Naive B cell (primary cell): ENCODE data around the gene GMDS. TPM values are rescaled to one million over a fixed set of nuclear protein-coding genes. Genes with fewer than 3 reads are reported as not detected.
"Not testable (repeated sequence)": the region's sequence is repeated elsewhere in the genome, so short reads cannot be mapped to it uniquely, and the experiment has no call there.

Source experiments
- ATAC-seq, 2 donors: fragments of 150-1000 bp; cut with Tn5 transposase; 2 replicates each; pipeline ENCODE4 v1.10.0; 2021; ENCODE audit warnings: low read depth in 2 of 2, mild to moderate bottlenecking in 2 of 2, moderate library complexity in 2 of 2
- DNase-seq: peaks from one replicate; pipeline ENCODE4 v3.0.0; 2022
- H3K27ac Mint-ChIP-seq, 6 donors: one replicate each; pipeline ENCODE4 v1.8.0; 2020 to 2022; ENCODE audit warnings: mild to moderate bottlenecking in 6 of 6, mixed read lengths in 6 of 6, moderate library complexity in 5 of 6, inconsistent platforms in 2 of 6
- H3K27me3 Mint-ChIP-seq, 3 donors: one replicate each; pipeline ENCODE4 v1.8.0; 2021 to 2022; ENCODE audit warnings: mixed read lengths in 3 of 3, mild to moderate bottlenecking in 1 of 3
- H3K36me3 Mint-ChIP-seq, 2 donors: one replicate each; pipeline ENCODE4 v1.8.0; 2020 to 2022; ENCODE audit warnings: mixed read lengths in 2 of 2, inconsistent platforms in 1 of 2, mild to moderate bottlenecking in 1 of 2
- H3K4me1 Mint-ChIP-seq, 3 donors: one replicate each; pipeline ENCODE4 v1.8.0; 2020 to 2022; ENCODE audit warnings: mixed read lengths in 3 of 3, inconsistent platforms in 1 of 3, mild to moderate bottlenecking in 1 of 3, moderate library complexity in 1 of 3
- H3K4me3 Mint-ChIP-seq, 8 donors: one replicate each; pipeline ENCODE4 v1.8.0; 2020 to 2022; ENCODE audit warnings: mild to moderate bottlenecking in 8 of 8, mixed read lengths in 8 of 8, moderate library complexity in 8 of 8, inconsistent platforms in 2 of 8
- H3K9me3 Mint-ChIP-seq, 7 donors: one replicate each; pipeline ENCODE4 v1.8.0; 2020 to 2022; ENCODE audit warnings: mixed read lengths in 7 of 7, mild to moderate bottlenecking in 5 of 7, inconsistent platforms in 2 of 7, moderate library complexity in 1 of 7
- polyA plus RNA-seq, 6 donors: library from polyadenylated mRNA; unstranded; fragments of 300-500 nt; fragmentation: Illumina TruSeq; gene quantifications; one replicate each; pipeline ENCODE4 v1.2.3, GENCODE V29; 2021; ENCODE audit warnings: low read depth in 6 of 6

Gene GMDS
- polyA plus RNA-seq, 6 donors from 2014 or later, result 12.7 to 23.3 (median 14.7) TPM

- H3K27ac Mint-ChIP-seq, DNase-seq, H3K4me3 Mint-ChIP-seq, ATAC-seq, H3K4me1 Mint-ChIP-seq, H3K27me3 Mint-ChIP-seq: not testable (repeated sequence)
- peaks cover 0 to 13% (median 9%) of the 10 kb centered on the region in 7 donors for H3K9me3 Mint-ChIP-seq
- peaks cover 15 to 16% of the 10 kb centered on the region in 2 donors for H3K36me3 Mint-ChIP-seq
Observed at GRCh38 chr6:1690656-1691055, 554.7 kb downstream of the GMDS start.

GRCh38 chr6:1689141-1689540 is 556.3 kb downstream of the GMDS start:
- Mint-ChIP-seq H3K27ac (no peak overlapping the region), H3K36me3 (peaks cover 15 to 16% of the 10 kb centered on the region in 2 donors), H3K9me3 (peaks cover 0 to 13% (median 9%) of the 10 kb centered on the region in 7 donors), H3K4me1 (no peaks in the 10 kb centered on the region), H3K27me3 (no peaks in the 10 kb centered on the region), H3K4me3 (no peak overlapping the region)
- DNase-seq (no peak), ATAC-seq (no peak)

GRCh38 chr6:1688396-1688795 is 557.0 kb downstream of the GMDS start:
- peaks cover 13 to 15% of the 10 kb centered on the region in 2 donors for H3K36me3 Mint-ChIP-seq
- no peaks in the 10 kb centered on the region for H3K27me3 Mint-ChIP-seq
- no peaks in the 10 kb centered on the region for H3K4me1 Mint-ChIP-seq
- DNase-seq, result no peak
- H3K4me3 Mint-ChIP-seq, result no peak overlapping the region
- H3K9me3 Mint-ChIP-seq, result peaks cover 0 to 12% (median 9%) of the 10 kb centered on the region in 7 donors
- no peak for ATAC-seq
- no peak overlapping the region for H3K27ac Mint-ChIP-seq

GRCh38 chr6:1687402-1687801 is 558.0 kb downstream of the GMDS start:
- H3K9me3 Mint-ChIP-seq, result peaks cover 0 to 2% (median under 1%) of the 10 kb centered on the region in 7 donors
- peaks cover 3 to 5% of the 10 kb centered on the region in 2 donors for H3K36me3 Mint-ChIP-seq
- no peaks in the 10 kb centered on the region for H3K4me1 Mint-ChIP-seq
- no peak for ATAC-seq
- no peak for DNase-seq
- no peak overlapping the region for H3K4me3 Mint-ChIP-seq
- no peaks in the 10 kb centered on the region for H3K27me3 Mint-ChIP-seq
- H3K27ac Mint-ChIP-seq, result no peak overlapping the region

GRCh38 chr6:1686117-1687098 is 559.0 kb downstream of the GMDS start:
- H3K36me3 Mint-ChIP-seq, result peaks cover 0 to 3% of the 10 kb centered on the region in 2 donors
- DNase-seq (no peak), ATAC-seq (no peak)
- H3K27me3 Mint-ChIP-seq, result no peaks in the 10 kb centered on the region
- no peak overlapping the region for H3K4me3 Mint-ChIP-seq
- no peaks in the 10 kb centered on the region for H3K4me1 Mint-ChIP-seq
- peaks cover 0 to 2% (median 0%) of the 10 kb centered on the region in 7 donors for H3K9me3 Mint-ChIP-seq
- peak overlapping the region in 1 of 6 donors; percentile 40 for H3K27ac Mint-ChIP-seq

GRCh38 chr6:1679688-1680068 is 565.7 kb downstream of the GMDS start:
- H3K4me1 Mint-ChIP-seq, result no peaks in the 10 kb centered on the region
- ATAC-seq (no peak), DNase-seq (no peak)
- no peak overlapping the region for H3K27ac Mint-ChIP-seq
- H3K9me3 Mint-ChIP-seq, result peaks cover 0 to 5% (median 0%) of the 10 kb centered on the region in 7 donors
- peaks cover 0 to 11% (median 10%) of the 10 kb centered on the region in 3 donors for H3K27me3 Mint-ChIP-seq
- no peak overlapping the region for H3K4me3 Mint-ChIP-seq
- H3K36me3 Mint-ChIP-seq, result peaks cover 0 to 3% of the 10 kb centered on the region in 2 donors

GRCh38 chr6:1679031-1679687 is 566.2 kb downstream of the GMDS start:
- Mint-ChIP-seq H3K4me1 (no peaks in the 10 kb centered on the region), H3K9me3 (peaks cover 0 to 5% (median 0%) of the 10 kb centered on the region in 7 donors), H3K4me3 (no peak overlapping the region), H3K27me3 (peaks cover 0 to 13% (median 10%) of the 10 kb centered on the region in 3 donors), H3K36me3 (peaks cover 0 to 6% of the 10 kb centered on the region in 2 donors), H3K27ac (no peak overlapping the region)
- no peak for DNase-seq
- ATAC-seq, result no peak

GRCh38 chr6:1678201-1678600 is 567.2 kb downstream of the GMDS start:
- H3K27me3 Mint-ChIP-seq, result peaks cover 0 to 21% (median 14%) of the 10 kb centered on the region in 3 donors
- H3K36me3 Mint-ChIP-seq, result peaks cover 0 to 14% of the 10 kb centered on the region in 2 donors
- ATAC-seq (no peak), DNase-seq (no peak)
- H3K4me1 Mint-ChIP-seq, result no peaks in the 10 kb centered on the region
- no peak overlapping the region for H3K27ac Mint-ChIP-seq
- no peak overlapping the region for H3K4me3 Mint-ChIP-seq
- peaks cover 0 to 5% (median 0%) of the 10 kb centered on the region in 7 donors for H3K9me3 Mint-ChIP-seq

- DNase-seq, result no peak
- peaks cover 9 to 32% (median 24%) of the 10 kb centered on the region in 3 donors for H3K27me3 Mint-ChIP-seq
- ATAC-seq, result no peak
- peaks cover 0 to 11% of the 10 kb centered on the region in 2 donors for H3K36me3 Mint-ChIP-seq
- H3K27ac Mint-ChIP-seq, result no peak overlapping the region
- peaks cover 0 to 5% (median 0%) of the 10 kb centered on the region in 7 donors for H3K9me3 Mint-ChIP-seq
- H3K4me3 Mint-ChIP-seq, result no peak overlapping the region
- H3K4me1 Mint-ChIP-seq, result no peaks in the 10 kb centered on the region
Observed at GRCh38 chr6:1672379-1672778, 573.0 kb downstream of the GMDS start.

GRCh38 chr6:1670711-1671462 is 574.5 kb downstream of the GMDS start:
- no peak overlapping the region for H3K4me3 Mint-ChIP-seq
- peaks cover 0 to 2% (median 0%) of the 10 kb centered on the region in 7 donors for H3K9me3 Mint-ChIP-seq
- H3K36me3 Mint-ChIP-seq, result peaks cover 0 to 16% of the 10 kb centered on the region in 2 donors
- no peak for DNase-seq
- no peak for ATAC-seq
- H3K27ac Mint-ChIP-seq, result peak overlapping the region in 1 of 6 donors; percentile 62
- H3K27me3 Mint-ChIP-seq, result peaks cover 9 to 27% (median 22%) of the 10 kb centered on the region in 3 donors
- H3K4me1 Mint-ChIP-seq, result peaks cover 4 to 8% (median 7%) of the 10 kb centered on the region in 3 donors

GRCh38 chr6:1669996-1670395 is 575.4 kb downstream of the GMDS start:
- peaks cover 9 to 29% (median 18%) of the 10 kb centered on the region in 3 donors for H3K27me3 Mint-ChIP-seq
- ATAC-seq (no peak), DNase-seq (no peak)
- H3K36me3 Mint-ChIP-seq, result peaks cover 0 to 16% of the 10 kb centered on the region in 2 donors
- peak overlapping the region in 1 of 8 donors; percentile 5 for H3K4me3 Mint-ChIP-seq
- H3K4me1 Mint-ChIP-seq, result peaks cover 13 to 17% (median 16%) of the 10 kb centered on the region in 3 donors
- H3K27ac Mint-ChIP-seq, result no peak overlapping the region
- H3K9me3 Mint-ChIP-seq, result no peaks in the 10 kb centered on the region

- ATAC-seq, H3K4me3 Mint-ChIP-seq, H3K27ac Mint-ChIP-seq, DNase-seq, H3K36me3 Mint-ChIP-seq, H3K9me3 Mint-ChIP-seq: not testable (repeated sequence)
- Mint-ChIP-seq H3K27me3 (peaks cover 13 to 23% (median 22%) of the 10 kb centered on the region in 3 donors), H3K4me1 (peaks cover 17 to 27% (median 18%) of the 10 kb centered on the region in 3 donors)
Observed at GRCh38 chr6:1668456-1668855, 576.9 kb downstream of the GMDS start.

- H3K4me3 Mint-ChIP-seq, result no peak overlapping the region
- H3K36me3 Mint-ChIP-seq, result peaks cover 6% of the 10 kb centered on the region in 2 donors
- no peak for DNase-seq
- peaks cover 17 to 29% (median 24%) of the 10 kb centered on the region in 3 donors for H3K27me3 Mint-ChIP-seq
- no peak overlapping the region for H3K27ac Mint-ChIP-seq
- ATAC-seq, result no peak
- H3K4me1 Mint-ChIP-seq, result peaks cover 17 to 27% (median 18%) of the 10 kb centered on the region in 3 donors
- no peaks in the 10 kb centered on the region for H3K9me3 Mint-ChIP-seq
Observed at GRCh38 chr6:1667805-1668175, 577.6 kb downstream of the GMDS start.
